Activated T-cell treated with anti-CD3 and anti-CD28 coated beads for 4 hours (primary cell): ENCODE data around the gene RANBP17.
"Not testable (repeated sequence)": the region's sequence is repeated elsewhere in the genome, so short reads cannot be mapped to it uniquely, and the experiment has no call there.

Source experiments
- DNase-seq: peaks from one replicate; pipeline ENCODE4 v3.0.0-alpha.2; 2020

Gene RANBP17

DNA sequence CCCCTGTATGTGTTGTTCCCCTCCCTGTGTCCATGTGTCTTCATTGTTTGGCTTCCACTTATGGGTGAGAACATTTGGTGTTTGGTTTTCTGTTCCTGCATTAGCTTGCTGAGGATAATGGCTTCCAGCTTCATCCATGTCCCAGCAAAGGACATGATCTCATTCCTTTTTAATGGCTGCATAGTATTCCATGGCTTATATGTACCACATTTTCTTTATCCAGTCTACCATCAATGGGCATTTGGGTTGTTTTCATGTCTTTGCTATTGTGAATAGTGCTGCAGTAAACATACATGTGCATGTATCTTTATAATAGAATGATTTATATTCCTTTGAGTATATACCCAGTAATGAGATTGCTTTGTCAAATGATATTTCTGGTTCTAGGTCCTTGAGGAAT lies 8.6 kb downstream of the RANBP17 start:
- not testable (repeated sequence) for DNase-seq

DNA sequence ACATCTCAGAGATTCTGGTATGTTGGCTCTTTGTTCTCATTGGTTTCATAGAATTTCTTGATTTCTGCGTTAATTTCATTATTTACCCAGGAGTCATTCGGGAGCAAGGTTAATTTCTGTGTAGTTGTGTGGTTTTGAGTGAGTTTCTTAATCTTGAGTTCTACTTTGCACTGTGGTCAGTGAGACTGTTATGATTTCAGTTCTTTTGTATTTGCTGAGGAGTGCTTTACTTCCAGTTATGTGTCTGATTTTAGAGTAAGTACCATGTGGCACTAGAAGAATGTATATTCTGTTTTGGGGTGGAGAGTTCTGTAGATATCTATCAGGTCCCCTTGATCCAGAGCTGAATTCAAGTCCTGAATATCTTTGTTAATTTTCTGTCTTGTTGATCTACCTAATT lies 12.2 kb downstream of the RANBP17 start:
- no peak for DNase-seq

GRCh38 chr5:170875811-170876210 lies 14.0 kb downstream of the RANBP17 start:
- no peak for DNase-seq

DNA sequence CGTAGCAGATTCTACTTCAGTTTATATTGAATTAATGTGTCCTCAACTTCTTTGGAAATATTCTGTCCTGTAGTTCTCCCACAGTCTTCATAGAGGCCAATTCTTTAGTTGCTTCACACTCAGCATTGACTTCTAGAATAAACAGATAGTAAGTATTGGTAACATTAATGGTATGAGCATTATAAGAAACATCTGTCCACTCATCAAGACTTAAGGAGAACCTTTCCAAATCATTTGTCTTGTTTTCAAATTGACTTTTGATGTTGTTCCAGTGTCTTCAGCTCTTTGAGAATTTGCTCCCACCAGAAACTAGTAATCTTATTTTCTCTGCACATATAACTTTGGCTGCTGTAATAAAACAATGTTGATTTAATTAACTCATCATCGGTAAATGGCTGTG lies 18.3 kb downstream of the RANBP17 start:
- DNase-seq: no peak

DNA sequence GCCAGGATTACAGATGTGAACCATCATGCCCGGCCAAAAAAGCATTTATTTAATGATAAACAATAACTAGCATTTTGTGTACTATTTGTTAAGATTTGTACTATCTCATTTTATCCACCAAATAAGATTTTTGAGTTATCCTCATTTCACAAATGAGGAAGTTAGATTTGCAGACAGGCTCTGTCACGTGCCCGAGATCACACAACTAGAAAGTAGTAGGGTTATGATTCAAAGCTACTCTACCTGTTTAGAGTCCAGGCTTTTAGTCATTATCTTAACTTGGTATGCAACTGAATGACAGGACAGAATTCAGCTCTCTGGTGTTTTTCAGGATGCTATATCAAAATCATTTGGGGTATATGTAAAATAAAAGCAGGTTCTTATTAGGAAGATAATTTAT lies 20.5 kb downstream of the RANBP17 start:
- no peak for DNase-seq

GRCh38 chr5:170885256-170885655 lies 23.4 kb downstream of the RANBP17 start:
- no peak for DNase-seq

DNA sequence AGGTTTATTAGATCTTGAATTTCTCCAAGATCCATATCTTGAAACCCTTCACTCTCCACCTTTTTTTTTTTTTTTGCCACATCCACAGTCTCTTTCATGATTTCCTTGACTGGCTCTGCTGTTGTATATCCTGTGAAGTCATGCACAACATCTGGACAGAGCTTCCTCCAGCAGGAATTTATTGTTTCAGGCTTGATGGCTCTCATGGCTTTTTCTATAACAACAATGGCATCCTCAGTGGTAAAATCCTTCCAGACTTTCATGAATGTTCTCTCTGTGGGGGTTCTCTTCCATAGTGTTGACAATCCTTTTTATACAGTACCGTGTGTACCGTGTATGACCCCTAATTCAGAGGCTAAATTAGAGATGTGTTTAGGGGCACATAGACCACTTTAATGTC lies 24.0 kb downstream of the RANBP17 start:
- DNase-seq: no peak

- no peak for DNase-seq
Measured at GRCh38 chr5:170886210-170886894, 24.5 kb downstream of the RANBP17 start.

DNA sequence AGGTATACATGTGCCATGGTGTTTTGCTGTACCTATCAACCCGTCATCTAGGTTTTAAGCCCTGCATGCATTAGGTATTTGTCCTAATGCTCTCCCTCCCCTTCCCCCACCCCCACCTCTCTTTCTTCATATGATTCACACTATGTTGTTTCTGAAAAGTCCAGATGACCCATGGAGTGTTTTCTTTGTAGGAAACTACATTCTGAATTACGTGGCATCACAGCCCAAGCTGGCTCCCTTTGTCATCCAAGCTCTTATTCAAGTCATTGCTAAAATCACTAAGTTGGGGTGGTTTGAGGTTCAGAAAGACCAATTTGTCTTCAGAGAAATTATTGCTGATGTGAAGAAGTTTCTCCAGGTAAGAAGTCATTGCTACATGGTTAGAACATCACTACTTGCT lies 30.4 kb downstream of the RANBP17 start:
- DNase-seq: no peak

DNA sequence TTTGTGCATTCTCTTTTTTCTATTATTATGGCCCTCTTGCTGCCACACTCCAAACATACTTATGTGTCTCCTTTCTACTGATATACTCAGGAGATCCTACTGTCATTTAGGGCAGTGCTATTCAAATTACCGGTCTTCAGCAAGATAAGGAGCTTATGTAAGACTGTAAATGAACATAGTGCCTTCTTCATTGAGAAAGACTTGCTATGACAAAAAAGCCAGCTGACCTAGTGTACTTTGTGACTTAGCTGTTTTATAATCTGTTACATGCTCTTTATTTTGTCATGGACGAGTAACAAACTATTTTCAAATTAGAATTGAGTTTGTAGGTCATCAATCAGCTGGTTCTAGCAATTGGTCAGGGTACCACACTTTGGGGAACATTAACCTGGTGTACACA lies 32.8 kb downstream of the RANBP17 start:
- no peak for DNase-seq

GRCh38 chr5:170896779-170897178 lies 35.0 kb downstream of the RANBP17 start:
- no peak for DNase-seq

DNA sequence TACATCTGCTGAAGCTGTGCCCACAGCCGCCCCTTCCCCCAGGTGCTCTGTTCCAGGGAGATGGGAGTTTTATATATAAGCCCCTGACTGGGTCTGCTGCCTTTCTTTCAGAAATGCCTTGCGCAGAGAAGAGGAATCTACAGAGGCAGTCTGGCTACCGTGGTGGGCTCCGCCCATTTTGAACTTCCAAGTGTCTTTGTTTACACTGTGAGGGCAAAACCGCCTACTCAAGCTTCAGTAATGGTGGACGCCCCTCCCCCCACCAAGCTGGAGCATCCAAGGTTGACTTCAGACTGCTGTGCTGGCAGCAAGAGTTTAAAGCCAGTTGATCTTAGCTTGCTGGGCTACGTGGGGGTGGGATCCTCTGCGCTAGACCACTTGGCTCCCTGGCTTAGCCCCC lies 41.3 kb downstream of the RANBP17 start:
- DNase-seq: no peak

GRCh38 chr5:170907758-170908157 lies 45.9 kb downstream of the RANBP17 start:
- DNase-seq: no peak

- no peak for DNase-seq
Measured at GRCh38 chr5:170913573-170913972, 51.8 kb downstream of the RANBP17 start.

GRCh38 chr5:170917113-170917512 lies 55.3 kb downstream of the RANBP17 start:
- DNase-seq: no peak

DNA sequence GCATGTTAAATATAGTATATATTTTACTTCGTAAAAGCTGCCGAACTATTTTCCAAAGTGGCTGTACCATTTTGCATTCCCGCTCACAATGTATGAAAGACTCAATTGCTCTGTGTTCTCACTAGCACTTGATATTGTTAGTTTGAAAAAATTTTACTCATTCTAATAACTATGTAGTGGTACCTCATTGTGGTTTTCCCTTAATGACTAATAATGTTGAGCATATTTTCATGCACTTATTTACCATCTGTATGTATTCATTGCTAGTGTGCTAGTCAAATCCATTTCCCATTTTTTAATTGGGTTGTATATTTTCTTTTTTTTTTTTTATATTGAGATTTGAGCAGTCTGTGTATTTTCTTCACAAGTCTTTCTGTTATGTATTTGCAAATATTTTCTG lies 58.4 kb downstream of the RANBP17 start:
- DNase-seq: no peak

DNA sequence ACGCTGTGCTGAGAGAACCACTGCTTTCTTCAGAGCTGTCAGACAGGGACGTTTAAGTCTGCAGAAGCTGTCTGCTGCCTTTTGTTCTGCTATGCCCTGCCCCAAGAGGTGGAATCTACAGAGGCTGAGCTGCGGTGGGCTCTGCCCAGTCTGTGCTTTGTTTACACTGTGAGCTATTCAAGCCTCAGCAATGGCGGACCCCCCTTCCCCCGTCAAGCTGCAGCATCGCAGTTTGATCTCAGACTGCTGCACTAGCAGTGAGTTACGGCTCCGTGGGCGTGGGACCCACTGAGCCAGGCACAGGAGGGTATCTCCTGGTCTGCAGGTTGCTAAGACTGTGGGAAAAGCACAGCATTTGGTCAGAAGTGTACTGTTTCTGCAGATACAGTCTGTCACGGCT lies 60.5 kb downstream of the RANBP17 start:
- not testable (repeated sequence) for DNase-seq

- DNase-seq: no peak
Measured at GRCh38 chr5:170923910-170924620, 62.2 kb downstream of the RANBP17 start.

DNA sequence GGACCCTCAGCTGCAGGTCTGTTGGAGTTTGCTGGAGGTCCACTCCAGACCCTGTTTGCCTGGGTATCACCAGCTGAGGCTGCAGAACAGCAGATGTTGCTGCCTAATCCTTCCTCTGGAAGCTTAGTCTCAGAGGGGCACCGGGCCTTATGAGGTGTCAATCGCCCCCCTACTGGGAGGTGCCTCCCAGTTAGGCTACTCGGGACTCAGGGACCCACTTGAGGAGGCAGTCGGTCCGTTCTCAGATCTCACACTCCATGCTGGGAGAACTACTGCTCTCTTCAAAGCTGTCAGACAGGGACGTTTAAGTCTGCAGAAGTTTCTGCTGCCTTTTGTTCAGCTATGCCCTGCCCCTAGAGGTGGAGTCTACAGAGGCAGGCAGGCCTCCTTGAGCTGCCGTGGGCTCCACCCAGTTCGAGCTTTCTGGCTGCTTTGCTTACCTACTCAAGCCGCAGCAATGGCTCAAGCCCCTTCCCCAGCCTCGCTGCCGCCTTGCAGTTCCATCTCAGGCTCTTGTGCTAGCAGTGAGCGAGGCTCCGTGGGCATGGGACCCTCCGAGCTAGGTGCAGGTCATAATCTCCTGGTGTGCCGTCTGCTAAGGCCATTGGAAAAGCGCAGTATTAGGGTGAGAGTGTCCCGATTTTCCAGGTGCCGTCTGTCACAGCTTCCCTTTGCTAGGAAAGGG lies 73.9 kb downstream of the RANBP17 start:
- not testable (repeated sequence) for DNase-seq

DNA sequence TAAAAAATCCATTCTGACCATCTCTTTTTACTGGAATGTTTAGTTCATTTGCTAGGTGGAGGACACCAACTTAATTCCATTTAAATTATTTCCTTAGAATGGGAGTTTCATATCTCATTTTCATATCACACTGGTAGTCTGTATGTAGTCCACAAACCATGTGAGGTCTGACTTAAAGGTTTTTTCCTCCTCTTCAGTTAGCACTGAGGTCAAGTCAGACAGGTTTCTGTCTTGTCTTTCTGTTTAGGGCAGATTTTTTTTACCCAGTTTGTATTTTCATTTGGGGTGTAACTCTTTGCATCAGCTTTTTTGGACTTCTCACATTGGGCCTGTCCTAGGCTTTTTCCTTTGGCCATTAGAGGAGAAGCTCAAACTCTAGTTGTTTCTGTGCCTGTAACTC lies 75.3 kb downstream of the RANBP17 start:
- DNase-seq: no peak

- DNase-seq: no peak
Measured at GRCh38 chr5:170937914-170938313, 76.1 kb downstream of the RANBP17 start.

- DNase-seq: no peak
Measured at GRCh38 chr5:170939178-170939577, 77.4 kb downstream of the RANBP17 start.

DNA sequence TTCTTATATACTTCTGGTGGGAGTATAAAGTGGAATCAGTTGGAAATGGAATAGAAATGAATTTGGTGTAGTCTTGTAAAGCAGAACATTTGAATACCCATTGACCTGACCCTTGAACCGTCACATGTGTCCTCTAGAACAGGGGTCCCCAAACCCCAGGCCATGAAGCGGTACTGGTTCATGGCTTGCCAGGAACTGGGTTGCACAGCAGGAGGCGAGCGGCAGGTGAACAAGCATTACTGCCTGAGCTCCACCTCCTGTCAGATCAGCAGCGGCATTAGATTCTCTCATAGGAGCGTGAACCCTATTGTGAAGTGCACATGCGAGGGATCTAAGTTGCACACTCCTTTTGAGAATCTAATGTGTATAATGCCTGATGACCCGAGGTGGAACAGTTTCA lies 80.0 kb downstream of the RANBP17 start:
- no peak for DNase-seq

DNA sequence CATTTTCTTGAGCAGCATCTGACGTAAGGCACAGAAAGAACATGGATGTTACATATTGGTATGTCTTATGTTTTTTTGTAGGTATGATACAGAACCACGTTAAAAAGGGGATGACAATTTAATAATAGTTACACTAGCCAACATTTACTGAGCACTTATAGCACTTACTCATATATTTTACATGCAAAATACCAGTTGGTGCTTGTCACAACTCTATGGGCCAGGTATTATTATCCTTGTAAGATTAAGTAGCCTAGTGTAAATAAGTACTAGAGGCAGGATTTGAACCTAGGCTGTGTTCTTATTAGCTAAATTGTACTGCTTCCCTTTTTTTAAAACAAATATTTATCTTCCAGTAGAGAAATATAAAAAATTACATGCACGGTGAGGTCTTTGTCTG lies 83.5 kb downstream of the RANBP17 start:
- DNase-seq: no peak
